ENCODE data around the gene SLC9A4. TPM values are rescaled to one million over a fixed set of nuclear protein-coding genes. Genes with fewer than 3 reads are reported as not detected.
"Not testable (repeated sequence)": the region's sequence is repeated elsewhere in the genome, so short reads cannot be mapped to it uniquely, and the experiment has no call there.

Gene SLC9A4
- total RNA-seq, 2 experiments from 2014 or later = 0.07 to 0.10 TPM

GRCh38 chr2:102522890-102523289 lies 49.9 kb downstream of the SLC9A4 start:
- no peak overlapping the region for H3K27ac Mint-ChIP-seq
- H3K4me1 Mint-ChIP-seq (ENCODE audit: low read depth) = no peaks in the 10 kb centered on the region
- no peak overlapping the region for H3K4me3 Mint-ChIP-seq
- H3K36me3 Mint-ChIP-seq (ENCODE audit: low read depth) = no peaks in the 10 kb centered on the region
- intact Hi-C loops (cut with micrococcal nuclease) = no loop called here
- no peaks in the 10 kb centered on the region for H3K9me3 Mint-ChIP-seq
- CTCF ChIA-PET = interaction anchor here (0.6 to 1.5 kb wide), 4 partner anchors 50 to 283 kb away, joined by 3 to 6 read pairs (median 4); partner anchors contain the start of gene SLC9A4
- H3K27me3 Mint-ChIP-seq (ENCODE audit: low read depth) = peaks cover 4% of the 10 kb centered on the region
- DNase-seq = no peak

- CTCF ChIA-PET = interaction anchor here (1.5 to 1.6 kb wide), 2 partner anchors 51 to 92 kb away, joined by 4 read pairs; partner anchors contain the start of gene SLC9A4
These were observed 50.6 kb downstream of the SLC9A4 start for GRCh38 chr2:102523651-102524050.

GRCh38 chr2:102527086-102527485 lies 54.1 kb downstream of the SLC9A4 start:
- H3K9me3 Mint-ChIP-seq = no peaks in the 10 kb centered on the region
- peaks cover 5% of the 10 kb centered on the region for H3K27me3 Mint-ChIP-seq (ENCODE audit: low read depth)
- CTCF ChIA-PET = no interaction called here
- H3K4me1 Mint-ChIP-seq (ENCODE audit: low read depth) = no peaks in the 10 kb centered on the region
- H3K36me3 Mint-ChIP-seq (ENCODE audit: low read depth) = no peaks in the 10 kb centered on the region
- intact Hi-C loops (cut with micrococcal nuclease) = no loop called here
- DNase-seq = no peak
- H3K27ac Mint-ChIP-seq = no peak overlapping the region
- no peak overlapping the region for H3K4me3 Mint-ChIP-seq

More at GRCh38 chr2:102523651-102524050, 50.6 kb downstream of the SLC9A4 start:
- no peaks in the 10 kb centered on the region for H3K4me1 Mint-ChIP-seq (ENCODE audit: low read depth)
- intact Hi-C loops (cut with micrococcal nuclease) = no loop called here
- DNase-seq = no peak
- no peaks in the 10 kb centered on the region for H3K36me3 Mint-ChIP-seq (ENCODE audit: low read depth)
- H3K27ac Mint-ChIP-seq = no peak overlapping the region
- H3K4me3 Mint-ChIP-seq = no peak overlapping the region
- no peaks in the 10 kb centered on the region for H3K9me3 Mint-ChIP-seq
- peaks cover 4% of the 10 kb centered on the region for H3K27me3 Mint-ChIP-seq (ENCODE audit: low read depth)

DNA sequence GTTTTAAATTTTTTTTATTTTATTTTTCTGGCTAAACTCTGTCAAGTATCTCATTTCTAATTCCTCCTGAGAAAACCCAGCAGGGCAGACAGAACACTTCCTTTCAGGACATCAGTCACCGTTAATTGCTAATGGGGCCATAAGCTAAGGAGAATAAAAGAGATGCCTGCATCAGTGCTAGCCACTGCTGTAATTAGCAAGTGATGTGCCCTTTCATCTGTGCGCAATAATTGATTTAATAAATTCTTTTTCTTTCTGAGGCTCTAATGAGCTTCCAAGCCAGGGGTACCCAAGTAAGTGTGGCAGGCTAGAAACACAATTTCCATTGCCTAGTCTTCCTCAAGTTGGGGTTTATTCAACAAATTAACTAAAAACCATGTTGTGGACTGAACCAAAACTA lies 65.5 kb downstream of the SLC9A4 start:
- Mint-ChIP-seq H3K9me3 (no peaks in the 10 kb centered on the region), H3K27ac (no peak overlapping the region), H3K4me3 (no peak overlapping the region), H3K27me3 (ENCODE audit: low read depth) (peaks cover 15% of the 10 kb centered on the region), H3K4me1 (ENCODE audit: low read depth) (no peaks in the 10 kb centered on the region), H3K36me3 (ENCODE audit: low read depth) (no peaks in the 10 kb centered on the region)
- CTCF ChIA-PET = no interaction called here
- intact Hi-C loops (cut with micrococcal nuclease) = no loop called here
- DNase-seq = no peak

DNA sequence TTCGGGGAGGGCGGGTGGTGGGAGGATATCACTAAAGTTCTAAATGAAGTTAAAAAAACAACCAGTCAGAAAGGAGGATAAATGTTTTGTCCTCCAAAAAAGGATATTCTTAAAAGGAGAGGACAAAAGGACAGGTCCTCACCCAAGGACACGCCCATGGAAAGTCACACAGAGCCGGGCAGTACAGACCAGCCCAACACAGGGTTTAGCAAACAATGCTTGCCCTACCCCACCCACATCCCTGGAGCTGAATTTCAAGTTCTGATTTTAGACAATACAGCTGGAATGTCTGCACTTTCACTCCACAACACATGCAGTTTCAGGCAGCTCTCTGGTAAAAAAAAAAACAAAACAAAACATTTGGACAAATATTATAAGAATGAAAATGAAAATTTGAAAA lies 67.9 kb downstream of the SLC9A4 start:
- DNase-seq = no peak
- H3K9me3 Mint-ChIP-seq = no peaks in the 10 kb centered on the region
- CTCF ChIA-PET = no interaction called here
- no peak overlapping the region for H3K27ac Mint-ChIP-seq
- intact Hi-C loops (cut with micrococcal nuclease) = no loop called here
- no peaks in the 10 kb centered on the region for H3K36me3 Mint-ChIP-seq (ENCODE audit: low read depth)
- H3K4me3 Mint-ChIP-seq = no peak overlapping the region
- H3K27me3 Mint-ChIP-seq (ENCODE audit: low read depth) = peaks cover 9% of the 10 kb centered on the region
- no peaks in the 10 kb centered on the region for H3K4me1 Mint-ChIP-seq (ENCODE audit: low read depth)

- Mint-ChIP-seq H3K9me3 (peaks cover 9% of the 10 kb centered on the region), H3K4me1 (ENCODE audit: low read depth) (no peaks in the 10 kb centered on the region), H3K4me3 (no peak overlapping the region), H3K36me3 (ENCODE audit: low read depth) (peaks cover 1% of the 10 kb centered on the region), H3K27ac (no peak overlapping the region), H3K27me3 (ENCODE audit: low read depth) (peaks cover 6% of the 10 kb centered on the region)
- CTCF ChIA-PET = interaction anchor here (0.9 kb wide), 1 partner anchor 71 kb away, joined by 3 read pairs; no protein-coding TSS in a partner anchor
- no peak for DNase-seq
- intact Hi-C loops (cut with micrococcal nuclease) = no loop called here
These were observed 71.2 kb downstream of the SLC9A4 start for GRCh38 chr2:102544182-102544581.

DNA sequence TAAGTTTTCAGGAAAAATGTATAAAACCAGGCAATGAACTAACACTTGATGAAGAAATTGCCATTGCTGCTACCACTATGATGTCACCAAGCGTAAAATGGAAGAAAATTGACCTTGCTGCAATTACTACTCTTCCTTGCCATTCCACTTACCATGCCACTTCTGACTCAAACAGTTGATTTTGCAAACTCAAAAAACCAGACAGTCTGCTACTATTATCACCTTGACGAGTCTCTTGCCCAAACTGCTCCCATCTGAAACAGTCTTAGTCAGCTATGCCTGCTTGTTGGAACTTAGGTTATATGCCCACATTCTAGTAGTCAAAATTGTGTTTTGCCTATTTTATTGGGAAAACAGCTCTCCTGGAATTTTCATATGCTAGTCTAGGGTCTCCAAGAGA lies 74.4 kb downstream of the SLC9A4 start:
- peaks cover 19% of the 10 kb centered on the region for H3K9me3 Mint-ChIP-seq
- H3K27me3 Mint-ChIP-seq (ENCODE audit: low read depth) = peaks cover 8% of the 10 kb centered on the region
- peaks cover 1% of the 10 kb centered on the region for H3K36me3 Mint-ChIP-seq (ENCODE audit: low read depth)
- no peaks in the 10 kb centered on the region for H3K4me1 Mint-ChIP-seq (ENCODE audit: low read depth)
- H3K4me3 Mint-ChIP-seq = no peak overlapping the region
- intact Hi-C loops (cut with micrococcal nuclease) = no loop called here
- no peak for DNase-seq
- CTCF ChIA-PET = no interaction called here
- H3K27ac Mint-ChIP-seq = no peak overlapping the region

DNA sequence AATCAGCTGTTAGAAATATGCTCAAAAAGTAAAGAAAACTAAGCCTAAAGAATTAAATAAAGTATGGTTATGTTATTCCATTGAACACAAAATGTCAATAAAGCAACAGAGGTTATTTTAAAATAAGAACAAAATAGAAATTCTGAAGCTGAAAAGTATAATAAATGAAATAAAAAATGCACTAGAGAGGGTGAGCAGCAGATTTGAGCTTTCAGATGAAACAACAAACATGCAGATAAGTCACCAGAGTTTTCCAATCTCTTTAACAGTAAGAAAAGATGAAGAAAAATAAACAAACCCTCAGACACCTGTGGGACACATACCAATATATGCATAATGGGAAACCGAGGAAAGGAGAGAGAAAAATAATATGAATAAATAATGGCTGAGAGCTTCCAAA lies 76.0 kb downstream of the SLC9A4 start:
- intact Hi-C loops (cut with micrococcal nuclease) = no loop called here
- no peak overlapping the region for H3K27ac Mint-ChIP-seq
- H3K36me3 Mint-ChIP-seq (ENCODE audit: low read depth) = peaks cover 1% of the 10 kb centered on the region

GRCh38 chr2:102550151-102550550 lies 77.1 kb downstream of the SLC9A4 start:
- H3K27me3 Mint-ChIP-seq (ENCODE audit: low read depth) = peaks cover 5% of the 10 kb centered on the region
- no peak overlapping the region for H3K4me3 Mint-ChIP-seq
- peaks cover 19% of the 10 kb centered on the region for H3K9me3 Mint-ChIP-seq
- no peak overlapping the region for H3K27ac Mint-ChIP-seq
- DNase-seq = no peak
- intact Hi-C loops (cut with micrococcal nuclease) = no loop called here
- H3K36me3 Mint-ChIP-seq (ENCODE audit: low read depth) = peaks cover 1% of the 10 kb centered on the region
- H3K4me1 Mint-ChIP-seq (ENCODE audit: low read depth) = no peaks in the 10 kb centered on the region
- CTCF ChIA-PET = interaction anchor here (0.8 kb wide), 1 partner anchor 73 kb away, joined by 3 read pairs; no protein-coding TSS in a partner anchor

More for the DNA sequence above, 76.0 kb downstream of the SLC9A4 start:
- H3K27me3 Mint-ChIP-seq (ENCODE audit: low read depth) = peaks cover 8% of the 10 kb centered on the region
- no peak for DNase-seq
- peaks cover 19% of the 10 kb centered on the region for H3K9me3 Mint-ChIP-seq
- H3K4me1 Mint-ChIP-seq (ENCODE audit: low read depth) = no peaks in the 10 kb centered on the region
- no peak overlapping the region for H3K4me3 Mint-ChIP-seq
- CTCF ChIA-PET = no interaction called here

GRCh38 chr2:102551329-102552096 lies 78.5 kb downstream of the SLC9A4 start:
- peaks cover 5% of the 10 kb centered on the region for H3K27me3 Mint-ChIP-seq (ENCODE audit: low read depth)
- H3K27ac Mint-ChIP-seq = no peak overlapping the region
- peaks cover 1% of the 10 kb centered on the region for H3K36me3 Mint-ChIP-seq (ENCODE audit: low read depth)
- intact Hi-C loops (cut with micrococcal nuclease) = no loop called here
- peaks cover 19% of the 10 kb centered on the region for H3K9me3 Mint-ChIP-seq
- CTCF ChIA-PET = no interaction called here
- no peak overlapping the region for H3K4me3 Mint-ChIP-seq
- no peaks in the 10 kb centered on the region for H3K4me1 Mint-ChIP-seq (ENCODE audit: low read depth)
- DNase-seq = no peak

DNA sequence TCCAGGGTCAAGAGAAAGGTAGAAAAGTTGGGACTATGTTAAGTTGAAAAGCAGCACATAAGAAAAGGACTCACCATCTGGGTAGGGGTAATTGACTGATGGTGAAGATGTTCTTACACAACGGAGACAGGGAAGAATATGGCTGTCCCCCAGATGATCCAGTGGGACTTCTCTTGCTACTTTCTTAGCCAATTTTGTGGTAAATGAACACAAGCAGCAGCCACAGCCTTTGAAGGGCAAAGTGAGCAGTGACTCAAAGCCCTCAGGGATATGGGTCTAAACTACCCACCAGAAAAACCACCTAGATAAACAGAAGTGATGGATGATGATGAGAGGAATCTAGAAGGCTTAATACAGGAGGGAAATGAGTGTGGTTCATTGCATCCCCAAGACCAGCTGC lies 80.6 kb downstream of the SLC9A4 start:
- Mint-ChIP-seq H3K4me3 (no peak overlapping the region), H3K36me3 (ENCODE audit: low read depth) (peaks cover 1% of the 10 kb centered on the region), H3K27me3 (ENCODE audit: low read depth) (peaks cover 4% of the 10 kb centered on the region), H3K9me3 (peaks cover 12% of the 10 kb centered on the region), H3K27ac (no peak overlapping the region), H3K4me1 (ENCODE audit: low read depth) (no peaks in the 10 kb centered on the region)
- no peak for DNase-seq
- intact Hi-C loops (cut with micrococcal nuclease) = no loop called here
- CTCF ChIA-PET = interaction anchor here (0.6 kb wide), 1 partner anchor 310 kb away, joined by 5 read pairs; no protein-coding TSS in a partner anchor

- intact Hi-C loops (cut with micrococcal nuclease) = no loop called here
- Mint-ChIP-seq H3K27ac (no peak overlapping the region), H3K9me3 (peaks cover 2% of the 10 kb centered on the region), H3K27me3 (ENCODE audit: low read depth) (no peaks in the 10 kb centered on the region), H3K4me3 (no peak overlapping the region), H3K4me1 (ENCODE audit: low read depth) (no peaks in the 10 kb centered on the region), H3K36me3 (ENCODE audit: low read depth) (no peaks in the 10 kb centered on the region)
- DNase-seq = no peak
- CTCF ChIA-PET = no interaction called here
These were observed 85.4 kb downstream of the SLC9A4 start for GRCh38 chr2:102558463-102558862.

GRCh38 chr2:102562542-102562941 lies 89.5 kb downstream of the SLC9A4 start:
- H3K4me1 Mint-ChIP-seq (ENCODE audit: low read depth); H3K27ac Mint-ChIP-seq; intact Hi-C loops (cut with micrococcal nuclease); H3K36me3 Mint-ChIP-seq (ENCODE audit: low read depth); H3K4me3 Mint-ChIP-seq; H3K9me3 Mint-ChIP-seq; H3K27me3 Mint-ChIP-seq (ENCODE audit: low read depth); DNase-seq: not testable (repeated sequence)
- CTCF ChIA-PET = interaction anchor here (0.7 kb wide), 1 partner anchor 89 kb away, joined by 3 read pairs; the partner anchor contains the start of gene SLC9A4
